Epithelial cell of esophagus (primary cell): Measurements from ENCODE around the gene MRPL51.

Source experiments
- DNase-seq: peaks from one replicate; pipeline ENCODE4 v3.0.0; 2010; ENCODE audit warnings: low read depth
- H3K4me3 ChIP-seq: 2 replicates; pipeline ENCODE4 v1.5.1; 2011; ENCODE audit warnings: mild to moderate bottlenecking, low read length, control low read depth
- TF ChIP-seq, protein P1 (sequence below): IDR thresholded peaks from 2 replicates; pipeline ENCODE4 v1.5.1; 2011; ENCODE audit warnings: low read depth, mild to moderate bottlenecking, low read length, control low read depth, inconsistent platforms; ENCODE audit not compliant: insufficient read depth; ENCODE audit errors: missing control alignments

MRPL51 gene

DNA sequence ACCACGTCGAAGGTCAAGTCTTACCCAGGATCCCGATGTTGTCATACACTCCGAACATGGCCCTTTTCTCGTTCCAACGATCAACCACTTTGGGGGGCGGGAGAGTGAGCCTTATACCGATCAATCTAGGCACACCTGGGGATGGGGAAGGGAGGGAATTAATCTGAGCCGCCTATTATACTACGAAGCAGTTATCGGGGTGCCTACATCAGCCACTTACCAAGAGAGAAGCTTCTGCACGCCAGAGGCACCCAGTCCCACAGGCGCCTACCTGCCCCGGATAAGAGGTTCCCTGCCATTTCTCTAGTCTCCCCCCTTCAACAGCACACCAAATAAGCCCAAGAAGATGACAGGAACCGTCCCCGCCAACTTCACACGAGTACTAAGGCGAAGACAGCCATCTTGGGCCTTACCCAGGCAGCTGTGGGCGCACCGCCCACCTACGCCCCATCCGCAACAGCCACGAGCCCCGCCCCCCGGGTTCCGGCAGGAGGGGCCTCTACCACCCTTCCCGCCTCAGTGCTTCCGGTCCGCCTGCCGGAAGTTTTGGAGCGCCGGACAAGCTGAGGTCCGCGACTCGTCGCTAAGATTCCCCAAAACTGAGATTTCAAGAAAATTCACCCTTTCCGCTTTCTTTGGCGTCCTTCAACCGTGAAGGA lies at the start of gene MRPL51:
TSS of gene MRPL51 (minus strand) at position 425 of the 659 bp plus-strand sequence. CDS start at position 299, 126 bp downstream.
- H3K4me3 ChIP-seq = peak within 1 kb of the TSS; percentile 89
- DNase-seq = peak; percentile 97
- TF ChIP-seq, protein P1, sequence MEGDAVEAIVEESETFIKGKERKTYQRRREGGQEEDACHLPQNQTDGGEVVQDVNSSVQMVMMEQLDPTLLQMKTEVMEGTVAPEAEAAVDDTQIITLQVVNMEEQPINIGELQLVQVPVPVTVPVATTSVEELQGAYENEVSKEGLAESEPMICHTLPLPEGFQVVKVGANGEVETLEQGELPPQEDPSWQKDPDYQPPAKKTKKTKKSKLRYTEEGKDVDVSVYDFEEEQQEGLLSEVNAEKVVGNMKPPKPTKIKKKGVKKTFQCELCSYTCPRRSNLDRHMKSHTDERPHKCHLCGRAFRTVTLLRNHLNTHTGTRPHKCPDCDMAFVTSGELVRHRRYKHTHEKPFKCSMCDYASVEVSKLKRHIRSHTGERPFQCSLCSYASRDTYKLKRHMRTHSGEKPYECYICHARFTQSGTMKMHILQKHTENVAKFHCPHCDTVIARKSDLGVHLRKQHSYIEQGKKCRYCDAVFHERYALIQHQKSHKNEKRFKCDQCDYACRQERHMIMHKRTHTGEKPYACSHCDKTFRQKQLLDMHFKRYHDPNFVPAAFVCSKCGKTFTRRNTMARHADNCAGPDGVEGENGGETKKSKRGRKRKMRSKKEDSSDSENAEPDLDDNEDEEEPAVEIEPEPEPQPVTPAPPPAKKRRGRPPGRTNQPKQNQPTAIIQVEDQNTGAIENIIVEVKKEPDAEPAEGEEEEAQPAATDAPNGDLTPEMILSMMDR = no peak

DNA sequence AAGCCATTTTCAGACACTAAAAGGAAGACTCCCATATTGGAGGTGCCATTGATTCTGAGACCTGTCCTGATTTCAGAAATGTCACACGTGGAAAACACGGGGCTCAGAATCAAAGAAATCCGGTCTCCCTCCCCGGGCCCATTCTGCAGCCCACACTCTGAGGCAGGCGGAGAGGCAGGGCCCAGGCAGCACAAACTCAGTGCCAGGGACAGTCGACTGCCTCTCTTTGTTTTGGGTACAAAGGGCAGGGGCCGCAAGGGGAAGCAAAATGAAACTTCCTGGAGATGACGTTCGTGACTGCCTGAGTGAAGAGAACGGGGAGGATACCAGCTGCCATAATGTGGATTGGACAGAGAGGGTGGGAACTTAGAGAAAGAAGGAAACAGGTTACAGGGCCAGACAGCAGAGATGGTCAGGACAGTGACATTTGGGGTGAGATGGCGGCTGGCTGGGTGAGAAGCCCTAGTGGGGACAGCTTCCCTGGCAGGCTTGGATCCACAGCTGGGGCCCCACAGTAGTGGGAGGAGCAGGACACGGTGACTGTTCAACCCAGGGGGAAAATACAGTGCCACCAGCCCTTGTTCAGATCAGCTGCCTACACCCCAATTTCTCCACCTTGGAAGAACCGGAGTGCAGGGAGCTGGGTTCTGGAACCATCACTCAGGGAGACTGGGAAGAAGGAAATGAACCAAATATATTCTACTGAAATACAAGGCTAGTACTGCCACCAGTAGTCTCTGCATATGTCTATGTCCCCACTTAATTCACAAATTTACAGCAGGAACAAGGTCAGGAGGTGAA lies 49.3 kb upstream of the MRPL51 start:
- DNase-seq = no peak
- H3K4me3 ChIP-seq = no peak overlapping the region
- TF ChIP-seq, protein P1 = no peak

DNA sequence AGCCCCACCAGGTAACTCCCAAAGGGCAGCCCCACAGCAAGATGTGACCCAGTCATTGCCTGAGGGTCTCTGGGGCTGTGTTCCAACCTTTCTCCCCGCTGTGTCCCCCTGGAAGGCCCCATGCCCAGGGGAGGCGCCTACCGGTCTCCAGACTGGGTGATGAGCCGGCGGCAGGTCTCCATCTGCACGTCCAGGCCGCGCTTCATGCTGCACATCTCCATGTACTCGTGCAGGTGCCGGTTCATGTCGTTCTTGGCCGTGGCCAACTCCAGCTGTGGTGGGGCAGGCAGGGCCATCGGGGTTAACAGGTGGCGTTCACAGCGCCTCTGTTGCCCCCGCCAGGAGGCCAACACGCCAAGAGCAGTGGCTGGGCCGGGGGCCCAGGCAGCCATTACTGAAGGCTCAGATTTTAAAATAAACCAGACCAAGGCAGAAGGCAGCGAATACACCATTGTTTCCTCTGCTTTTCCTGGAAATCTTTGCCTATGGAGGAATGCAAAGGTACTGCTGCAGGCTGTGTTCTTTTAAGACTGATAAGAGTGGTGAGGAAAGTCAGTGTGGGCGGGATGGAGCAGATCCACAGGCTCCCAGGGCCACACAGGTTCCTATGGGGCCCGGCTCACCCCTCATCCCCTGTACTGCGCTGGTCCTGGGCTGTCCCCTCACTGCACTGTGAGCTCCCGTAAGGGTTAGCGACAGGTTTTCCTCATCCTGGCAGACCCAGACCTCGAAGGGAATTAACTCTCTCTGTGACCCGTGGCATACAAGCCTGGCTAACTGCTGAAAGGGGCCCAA lies 48.5 kb upstream of the MRPL51 start:
- no peak overlapping the region for H3K4me3 ChIP-seq
- DNase-seq = no peak
- TF ChIP-seq, protein P1 = no peak

DNA sequence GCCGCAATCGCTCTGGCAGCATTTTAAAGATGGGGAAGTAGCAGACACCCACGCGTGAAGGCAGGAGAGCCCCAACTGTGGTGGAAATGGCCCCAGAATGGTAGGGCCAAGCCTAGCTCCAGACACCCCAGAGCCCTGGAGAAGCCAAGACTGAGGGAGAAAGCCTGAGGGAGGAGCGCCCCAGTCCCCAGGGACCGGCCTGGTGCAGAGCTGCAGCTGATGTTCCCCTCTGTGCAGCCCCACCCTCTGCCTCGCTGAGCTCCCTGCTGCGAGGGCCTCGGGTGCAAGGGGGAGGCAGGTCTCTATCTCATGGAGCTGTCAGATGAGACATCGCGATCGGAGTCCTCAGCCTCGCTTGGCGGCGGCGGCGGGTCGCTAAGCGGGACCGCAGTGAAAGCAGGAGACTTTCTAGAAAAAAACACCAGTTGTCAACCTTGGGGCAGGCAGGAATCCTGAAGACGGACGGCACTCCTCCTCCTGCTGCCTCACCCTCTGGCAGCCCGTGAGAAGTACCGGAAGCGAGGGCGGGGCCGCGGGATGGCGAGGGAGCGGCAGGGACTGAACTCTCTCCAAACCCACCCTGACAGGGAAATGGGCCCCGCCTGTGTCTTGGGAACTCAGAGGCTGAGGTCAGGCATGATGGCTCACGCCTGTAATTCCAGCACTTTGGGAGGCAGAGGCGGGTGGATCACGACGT lies 47.3 kb upstream of the MRPL51 start:
- peak overlapping the region; percentile 11 for H3K4me3 ChIP-seq
- TF ChIP-seq, protein P1 = no peak
- DNase-seq = peak; percentile 99

DNA sequence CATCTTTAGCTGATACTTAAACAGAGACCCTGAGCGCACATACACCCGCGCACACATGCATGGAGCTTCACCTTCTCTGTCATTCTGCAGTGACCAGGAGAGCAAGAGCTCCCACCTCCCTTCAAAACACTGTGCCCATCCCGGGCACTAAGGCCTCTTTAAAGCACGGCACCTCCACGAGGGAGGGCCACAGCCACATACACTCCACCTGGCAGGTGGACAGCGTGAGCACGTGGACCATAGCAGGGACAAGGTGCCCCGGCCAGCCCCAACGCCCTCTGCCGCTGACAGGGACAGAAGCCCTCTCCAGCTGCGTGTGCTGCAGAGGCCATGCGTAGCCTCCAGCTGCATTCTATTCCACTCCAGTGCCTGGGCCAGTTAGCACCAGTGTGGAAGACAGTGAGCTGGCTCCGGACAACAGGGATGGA lies 46.7 kb upstream of the MRPL51 start:
- no peak for DNase-seq
- H3K4me3 ChIP-seq = no peak overlapping the region
- TF ChIP-seq, protein P1 = no peak

DNA sequence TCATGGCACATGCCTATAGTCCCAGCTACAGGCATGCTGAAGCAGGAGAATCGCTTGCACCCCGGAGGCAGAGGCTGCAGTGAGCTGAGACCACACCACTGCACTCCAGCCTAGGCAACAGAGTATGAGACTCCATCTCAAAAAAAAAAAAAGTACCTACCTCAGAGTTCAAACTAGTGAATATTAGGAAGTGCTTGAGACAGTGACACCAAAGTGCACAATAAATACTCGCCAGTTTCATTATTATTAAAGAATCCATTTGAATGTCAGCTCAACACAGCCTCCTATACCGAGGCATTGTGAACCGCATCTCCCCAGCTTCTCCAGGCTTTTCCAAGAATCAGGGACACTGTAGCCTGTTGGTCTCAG lies 46.2 kb upstream of the MRPL51 start:
- TF ChIP-seq, protein P1 = no peak
- H3K4me3 ChIP-seq = no peak overlapping the region
- peak; percentile 25 for DNase-seq
